NCI-H774 (cell line): Measurements from ENCODE around the gene LRGUK.
"Not testable (repeated sequence)": the region's sequence is repeated elsewhere in the genome, so short reads cannot be mapped to it uniquely, and the experiment has no call there.

Experiments used
- DNase-seq: peaks from one replicate; lab custom pipeline; 2025; lab: John Stamatoyannopoulos, UW

The LRGUK gene

DNA sequence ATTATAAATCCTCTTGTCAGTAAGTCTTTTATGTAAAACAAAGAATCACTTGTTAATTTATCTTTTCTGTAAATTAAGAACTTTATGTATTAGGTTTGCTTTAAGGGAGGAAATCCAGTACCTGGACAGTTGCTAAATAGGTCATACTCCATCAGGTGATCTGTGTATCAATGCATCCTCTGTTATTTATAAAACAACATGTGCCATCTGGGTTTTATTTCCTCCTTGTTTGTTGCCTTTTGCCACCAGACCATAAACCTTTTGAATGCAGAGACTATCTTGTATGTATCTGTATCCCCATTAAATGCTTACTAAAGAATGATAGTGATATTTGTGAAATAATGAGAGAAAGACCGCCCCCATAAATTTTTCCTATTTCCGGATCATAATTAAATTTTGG is 119.6 kb downstream of the LRGUK start:
- DNase-seq: no peak

DNA sequence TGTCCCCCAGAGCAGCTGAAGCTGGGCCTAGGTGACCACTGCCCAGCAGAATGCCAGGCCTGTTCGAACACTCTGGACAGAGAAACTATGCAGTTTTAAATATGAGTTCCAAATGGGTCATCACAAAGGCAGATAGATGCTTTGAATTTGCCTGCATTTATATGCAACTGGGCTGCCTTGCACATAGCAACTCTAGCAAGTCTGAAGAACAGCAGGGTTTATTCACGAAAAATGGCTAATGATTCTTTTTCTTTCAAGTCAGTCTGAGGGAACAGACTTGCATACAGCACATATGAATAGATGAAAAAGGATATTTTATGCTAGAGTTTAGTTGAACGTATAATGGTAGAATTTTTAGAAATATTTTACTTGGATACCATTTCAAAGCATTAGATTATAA is 121.1 kb downstream of the LRGUK start:
- no peak for DNase-seq

DNA sequence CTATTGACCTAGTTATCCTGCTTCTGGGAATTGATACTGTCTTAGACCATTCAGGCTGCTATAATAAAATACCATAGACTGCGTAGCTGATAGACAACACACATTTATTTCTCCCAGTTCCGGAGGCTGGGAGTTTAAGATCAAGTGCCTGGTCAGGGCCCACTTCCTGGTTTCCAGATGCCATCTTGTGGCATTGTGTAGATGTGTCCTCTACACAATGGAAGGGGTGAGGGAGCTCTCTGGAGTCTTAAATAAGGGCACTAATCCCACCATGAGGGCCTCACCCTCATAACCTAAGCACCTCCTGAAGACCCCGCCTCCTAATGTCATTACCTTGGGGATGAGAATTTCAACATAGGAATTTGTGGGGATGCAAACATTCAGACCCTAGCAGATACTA is 127.2 kb downstream of the LRGUK start:
- no peak for DNase-seq

DNA sequence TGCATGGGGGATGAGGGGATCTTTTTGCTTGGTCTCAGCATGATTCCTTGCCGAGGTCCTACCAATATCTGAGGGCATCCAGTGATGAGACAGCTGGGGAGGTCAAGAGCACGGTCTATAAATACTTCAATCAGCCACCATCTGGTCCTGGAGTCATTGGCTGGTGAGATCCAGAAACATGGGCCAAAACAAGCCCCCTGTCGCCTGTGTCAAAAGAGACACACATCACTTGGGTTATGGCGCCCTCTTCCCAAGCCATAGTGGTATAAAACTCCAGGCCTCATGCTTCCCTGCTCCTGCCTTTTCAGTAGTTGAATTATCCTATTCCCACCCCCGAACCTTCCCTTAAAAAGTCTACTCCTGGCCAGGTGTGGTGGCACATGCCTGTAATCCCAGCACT is 128.7 kb downstream of the LRGUK start:
- DNase-seq: no peak

DNA sequence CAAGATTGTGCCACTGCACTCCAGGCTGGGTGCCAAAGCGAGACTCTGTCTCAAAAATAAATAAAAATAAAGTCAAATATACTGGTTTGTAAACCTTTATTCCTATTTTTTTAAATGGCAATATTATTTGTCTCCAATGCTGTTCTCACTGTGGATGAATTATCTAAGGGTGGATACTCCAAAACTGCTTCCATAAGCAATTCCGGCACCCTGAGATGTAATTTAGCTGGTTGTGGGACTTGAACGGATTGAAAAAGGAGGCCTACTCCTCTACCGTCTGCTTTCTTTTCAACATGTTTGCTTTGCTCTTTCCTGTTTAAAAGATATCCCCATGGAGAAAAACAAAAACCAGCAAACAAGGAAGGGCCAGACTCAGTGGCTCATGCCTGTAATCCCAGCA is 135.2 kb downstream of the LRGUK start:
- no peak for DNase-seq

DNA sequence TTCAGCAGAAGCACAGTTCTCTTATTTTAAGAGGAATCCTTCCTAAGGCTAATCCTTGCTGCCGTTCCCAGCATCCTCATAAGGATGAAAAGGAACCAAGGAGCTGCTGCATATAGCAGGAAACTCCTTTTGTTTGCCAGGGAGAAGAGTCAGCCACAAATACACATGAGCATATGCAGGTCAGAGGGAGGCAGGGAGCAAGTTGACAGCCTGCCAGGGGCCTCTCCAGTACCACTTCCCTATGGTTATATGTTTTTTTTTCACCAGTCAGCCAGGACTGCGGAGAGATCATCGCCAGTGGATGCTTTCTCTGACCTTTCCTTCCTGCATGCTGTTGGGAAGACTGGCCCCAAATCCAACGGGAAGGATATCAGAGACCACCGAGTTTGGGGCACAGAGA is 149.8 kb downstream of the LRGUK start:
- DNase-seq: no peak

DNA sequence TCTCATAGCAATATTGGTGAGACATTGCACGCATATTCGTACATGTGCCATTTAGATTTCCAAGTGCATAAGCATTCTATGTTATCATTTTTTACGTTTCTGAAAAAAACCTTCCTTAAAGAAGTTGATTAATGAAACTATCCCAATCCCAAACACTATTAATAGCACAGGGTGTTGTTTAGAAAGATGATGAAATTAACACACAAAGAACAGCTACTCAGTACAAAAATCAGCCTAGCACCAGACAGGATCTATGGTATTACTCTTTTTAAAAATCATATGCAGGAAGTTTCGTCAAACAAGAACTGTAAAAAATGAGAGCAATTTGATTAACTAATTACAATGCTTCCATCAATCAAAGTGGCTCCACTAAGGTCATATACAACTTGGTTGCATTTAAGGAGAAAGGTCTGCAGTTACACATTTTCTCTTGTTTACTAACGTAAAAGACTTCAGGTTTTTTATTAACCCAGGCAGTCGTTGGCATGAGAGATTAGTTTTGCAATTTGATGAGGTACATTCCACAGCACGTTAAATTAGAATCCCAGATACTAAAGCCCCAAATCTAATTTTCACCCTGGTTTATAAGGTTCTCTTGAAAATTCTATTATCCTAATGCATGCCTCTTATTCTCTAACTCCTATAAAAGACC is 151.5 kb downstream of the LRGUK start:
- no peak for DNase-seq

DNA sequence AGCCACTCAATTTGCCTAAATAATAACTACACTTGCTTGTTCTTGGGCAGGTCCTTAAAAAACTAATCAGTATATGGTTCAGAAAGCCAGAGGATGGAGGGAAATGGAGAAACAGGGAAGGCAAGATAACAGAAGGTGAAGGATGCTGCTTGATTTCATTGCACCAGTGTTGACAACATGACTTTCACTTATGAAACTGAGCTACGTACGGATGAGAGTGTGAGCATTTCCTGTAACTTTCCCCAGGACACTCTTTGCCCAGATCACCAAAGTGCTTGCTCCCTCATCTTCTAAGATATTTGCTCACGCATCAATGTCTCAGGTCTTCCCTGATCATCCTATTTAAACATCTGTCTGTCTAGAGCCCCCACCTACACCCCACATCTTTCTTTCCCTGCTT is 152.2 kb downstream of the LRGUK start:
- DNase-seq: no peak

DNA sequence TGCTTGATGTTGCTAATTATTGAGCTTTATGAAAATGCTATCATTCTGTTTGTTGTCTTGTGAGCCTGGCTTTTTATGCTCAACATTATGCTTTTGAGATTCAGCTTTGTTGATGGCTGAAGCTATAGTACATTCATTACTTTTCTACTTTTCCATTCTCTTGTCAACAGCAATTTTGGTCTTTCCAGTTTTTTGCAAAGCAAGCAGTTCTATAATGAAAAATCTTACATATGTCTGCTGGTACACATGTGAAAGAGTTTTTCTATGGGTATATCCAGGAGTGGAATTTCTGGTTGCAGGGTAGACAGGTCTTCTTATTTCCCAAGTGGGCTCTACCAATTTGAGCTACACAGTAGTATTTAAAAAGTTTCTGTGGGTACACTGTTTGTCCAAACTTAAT is 152.8 kb downstream of the LRGUK start:
- no peak for DNase-seq

DNA sequence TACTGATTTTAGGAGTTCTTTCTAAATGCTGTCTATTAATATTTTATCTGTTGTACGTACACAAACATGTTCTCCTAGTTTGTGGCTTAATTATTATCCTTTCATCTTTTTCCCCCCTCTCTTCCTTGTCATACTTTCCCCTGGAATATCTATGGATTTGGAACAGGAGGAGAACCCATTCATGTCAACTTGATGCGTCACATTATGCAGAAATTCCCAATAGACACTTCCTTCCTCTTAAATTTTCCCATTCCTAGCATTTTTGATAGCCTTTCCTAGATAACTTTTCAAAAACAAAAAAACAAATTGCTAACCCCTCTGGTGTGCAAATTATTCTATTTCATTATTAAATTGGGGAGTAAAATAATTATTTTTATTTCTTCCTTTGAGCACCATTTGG is 153.4 kb downstream of the LRGUK start:
- DNase-seq: no peak

DNA sequence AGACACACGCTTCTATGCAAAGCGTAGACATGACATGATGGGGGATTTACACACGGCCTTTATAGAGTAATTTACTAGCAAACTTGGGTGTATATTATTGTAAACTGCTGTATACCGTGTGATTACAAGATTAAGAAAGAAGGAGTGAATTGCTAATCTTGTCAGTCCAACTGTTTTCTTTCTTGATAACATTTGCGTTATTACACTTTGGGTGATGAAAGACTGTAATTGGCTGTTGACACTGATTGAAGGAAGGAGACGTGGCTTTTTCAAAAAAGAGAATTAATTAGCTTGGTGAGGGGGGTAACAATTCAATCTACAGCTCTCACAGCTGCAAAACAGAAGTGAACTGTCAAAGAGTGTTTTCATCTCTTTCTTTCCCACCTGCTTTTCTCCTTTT is 156.9 kb downstream of the LRGUK start:
- no peak for DNase-seq

DNA sequence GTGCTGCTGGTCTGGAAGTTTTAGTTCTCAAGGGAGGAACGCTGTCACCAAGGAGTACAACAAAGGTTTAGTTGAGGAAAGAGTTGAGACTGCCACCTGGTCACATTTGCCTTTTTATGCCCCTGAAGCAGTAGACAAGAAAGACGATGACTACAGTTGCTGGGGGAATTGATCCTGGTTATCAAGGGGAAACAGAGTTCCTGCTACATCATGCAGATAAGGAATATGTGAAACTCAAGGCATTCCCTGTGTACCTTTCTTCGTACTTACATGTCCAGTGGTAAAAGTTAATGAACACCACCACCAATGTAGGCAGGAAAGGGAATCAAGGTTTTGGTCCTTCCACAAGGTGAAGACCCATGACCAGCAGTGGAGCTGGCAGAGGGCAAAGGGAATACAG is 157.8 kb downstream of the LRGUK start:
- DNase-seq: no peak

DNA sequence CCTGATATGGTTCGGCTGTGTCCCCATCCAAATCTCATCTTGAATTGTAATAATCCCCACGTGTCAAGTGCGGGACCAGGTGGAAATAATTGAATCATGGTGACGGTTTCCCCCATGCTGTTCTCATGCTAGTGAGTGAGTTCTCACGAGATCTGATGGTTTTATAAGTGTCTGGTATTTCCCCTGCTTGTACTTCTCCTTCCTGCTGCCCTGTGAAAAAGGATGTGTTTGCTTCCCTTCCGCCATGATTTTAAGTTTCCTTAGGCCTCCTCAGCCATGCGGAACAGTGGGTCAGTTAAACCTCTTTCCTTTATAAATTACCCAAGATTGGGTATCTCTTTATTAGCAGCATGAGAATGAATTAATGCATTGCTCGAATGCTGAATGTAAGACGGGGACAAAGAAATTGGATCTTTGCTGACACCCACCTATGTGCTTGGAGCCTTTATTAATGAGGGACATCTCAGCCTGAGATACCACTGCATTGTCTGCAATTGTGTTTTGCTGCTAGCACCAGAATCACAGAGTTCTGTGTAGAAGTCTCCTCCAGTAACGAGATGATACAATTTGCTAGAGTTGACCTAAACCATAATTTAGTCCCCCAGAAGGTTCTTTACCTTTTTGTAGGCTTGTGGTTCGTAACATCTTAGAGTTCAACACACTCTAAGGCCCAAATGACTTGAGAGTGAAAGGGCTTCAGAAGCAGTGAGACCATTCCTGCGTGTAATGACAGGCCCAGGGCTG is 160.9 kb downstream of the LRGUK start:
- no peak for DNase-seq

DNA sequence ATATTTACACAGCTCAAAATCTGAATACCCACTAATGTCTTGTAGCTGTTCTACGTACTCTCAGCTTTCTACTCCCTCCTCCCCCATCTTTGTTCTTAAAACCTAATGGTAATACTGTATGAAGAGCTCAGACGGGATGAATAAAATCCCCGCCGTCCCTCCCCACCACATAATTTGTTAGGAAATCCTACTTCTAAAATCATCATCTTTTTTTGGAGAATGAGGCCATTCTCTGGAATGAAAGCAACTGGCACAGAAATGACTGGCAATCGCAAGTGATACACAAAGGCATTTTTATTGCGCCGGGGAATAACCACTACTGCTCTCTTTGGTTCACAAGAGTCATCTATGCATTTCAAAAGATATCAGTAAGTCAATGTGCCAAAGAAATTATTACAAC is 162.3 kb downstream of the LRGUK start:
- DNase-seq: no peak

DNA sequence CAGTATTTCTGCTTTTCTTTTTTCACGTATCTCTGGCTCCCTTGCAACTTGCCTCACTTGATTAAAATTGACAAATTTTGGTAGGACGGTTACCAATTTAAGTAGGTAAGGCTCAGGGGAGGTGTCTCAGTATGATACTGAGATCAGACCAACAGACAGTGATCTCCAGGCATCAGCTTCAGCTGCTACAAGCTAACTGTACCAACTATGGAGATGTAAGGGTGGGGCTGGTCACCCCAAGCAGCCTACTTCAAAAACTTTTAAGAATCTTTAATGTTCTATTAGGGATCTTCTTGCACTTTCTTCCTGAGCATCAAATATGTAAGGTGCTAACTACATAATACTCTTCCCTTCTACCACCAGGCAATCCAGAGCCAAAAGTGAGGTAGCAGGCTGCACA is 162.7 kb downstream of the LRGUK start:
- DNase-seq: no peak

DNA sequence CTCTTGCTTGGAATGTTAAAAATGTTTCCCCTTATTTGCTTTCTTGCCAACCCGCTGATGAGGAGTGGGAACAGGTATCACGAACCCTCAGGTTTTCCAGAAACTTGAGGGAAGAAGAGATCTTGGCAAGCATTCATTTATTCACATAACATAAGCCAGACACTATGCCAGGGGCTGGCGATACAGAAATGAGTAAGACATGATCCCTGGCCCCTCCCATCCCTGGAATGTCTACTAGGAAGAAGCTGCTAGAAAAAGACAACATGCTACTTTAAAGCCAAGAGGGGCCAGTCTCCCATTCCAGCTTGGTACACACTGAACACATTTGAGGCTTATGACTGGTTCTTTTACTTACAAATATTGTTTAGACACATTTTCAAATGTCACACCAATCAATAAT is 163.1 kb downstream of the LRGUK start:
- no peak for DNase-seq

DNA sequence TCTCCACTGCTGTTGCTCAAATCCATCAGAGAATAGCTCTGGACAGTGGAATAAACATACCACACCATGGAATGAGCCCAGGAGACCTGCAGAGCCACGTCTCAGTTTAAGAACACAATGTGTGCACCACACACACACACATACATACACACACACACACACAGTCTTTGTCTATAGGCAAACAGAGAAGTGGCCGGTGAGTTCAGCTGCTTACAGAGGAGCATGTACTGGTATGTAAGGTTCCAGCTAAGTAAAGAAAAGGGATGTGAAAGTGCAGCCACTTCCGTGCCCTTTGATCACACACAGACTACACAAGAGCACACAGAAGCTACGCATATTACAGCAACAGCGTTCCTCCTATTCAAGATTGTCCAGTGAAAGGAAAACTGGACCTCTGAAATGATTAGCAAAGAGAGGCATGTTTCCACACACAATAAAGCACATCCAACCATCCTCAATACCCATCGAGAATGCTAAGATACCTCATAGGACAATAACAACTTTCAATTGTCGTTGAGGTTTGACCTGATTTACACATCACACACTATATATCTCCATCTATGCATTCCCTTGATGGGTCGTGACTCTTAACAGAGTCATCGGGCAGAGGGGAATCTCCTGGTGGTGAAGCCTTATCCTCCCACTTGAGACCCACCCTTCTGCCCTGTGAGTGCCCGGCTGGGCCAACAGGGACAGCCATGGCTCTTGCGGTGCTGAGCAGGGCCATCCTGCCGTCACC is 166.0 kb downstream of the LRGUK start:
- no peak for DNase-seq

DNA sequence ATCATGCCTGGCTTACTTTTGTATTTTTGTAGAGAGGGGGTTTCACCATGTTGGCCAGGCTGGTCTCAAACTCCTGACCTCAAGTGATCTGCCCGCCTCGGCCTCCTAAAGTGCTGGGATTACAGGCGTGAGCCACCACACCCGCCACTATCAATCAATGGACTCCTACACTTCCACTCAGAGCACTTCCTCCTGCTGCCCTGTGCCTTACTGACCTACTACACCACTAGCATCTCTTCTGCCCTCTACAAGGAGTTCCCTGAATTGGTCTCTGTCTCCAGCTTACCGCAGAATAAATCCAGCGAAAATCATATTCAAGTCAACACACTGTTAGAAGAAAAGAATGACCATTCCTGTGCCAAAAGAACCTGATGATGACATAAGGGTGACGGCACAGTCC is 168.8 kb downstream of the LRGUK start:
- DNase-seq: not testable (repeated sequence)

DNA sequence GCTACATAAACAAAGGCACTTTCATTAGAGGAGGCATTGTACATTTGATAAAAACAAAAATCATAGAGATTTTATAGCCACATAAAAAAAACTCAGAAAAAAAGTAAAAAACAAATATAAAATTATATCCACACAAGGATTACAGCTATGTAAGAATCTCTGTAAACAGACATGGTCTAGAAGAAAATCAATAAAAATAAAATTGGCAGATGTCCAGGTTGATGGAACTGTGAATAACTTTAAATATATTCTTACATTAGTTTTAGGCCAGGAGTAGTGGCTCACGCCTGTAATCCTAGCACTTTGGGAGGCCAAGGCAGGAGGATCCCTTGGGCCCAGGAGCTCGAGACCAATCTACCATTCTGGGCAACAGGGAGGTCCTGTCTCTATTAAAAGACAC is 170.3 kb downstream of the LRGUK start:
- DNase-seq: no peak

DNA sequence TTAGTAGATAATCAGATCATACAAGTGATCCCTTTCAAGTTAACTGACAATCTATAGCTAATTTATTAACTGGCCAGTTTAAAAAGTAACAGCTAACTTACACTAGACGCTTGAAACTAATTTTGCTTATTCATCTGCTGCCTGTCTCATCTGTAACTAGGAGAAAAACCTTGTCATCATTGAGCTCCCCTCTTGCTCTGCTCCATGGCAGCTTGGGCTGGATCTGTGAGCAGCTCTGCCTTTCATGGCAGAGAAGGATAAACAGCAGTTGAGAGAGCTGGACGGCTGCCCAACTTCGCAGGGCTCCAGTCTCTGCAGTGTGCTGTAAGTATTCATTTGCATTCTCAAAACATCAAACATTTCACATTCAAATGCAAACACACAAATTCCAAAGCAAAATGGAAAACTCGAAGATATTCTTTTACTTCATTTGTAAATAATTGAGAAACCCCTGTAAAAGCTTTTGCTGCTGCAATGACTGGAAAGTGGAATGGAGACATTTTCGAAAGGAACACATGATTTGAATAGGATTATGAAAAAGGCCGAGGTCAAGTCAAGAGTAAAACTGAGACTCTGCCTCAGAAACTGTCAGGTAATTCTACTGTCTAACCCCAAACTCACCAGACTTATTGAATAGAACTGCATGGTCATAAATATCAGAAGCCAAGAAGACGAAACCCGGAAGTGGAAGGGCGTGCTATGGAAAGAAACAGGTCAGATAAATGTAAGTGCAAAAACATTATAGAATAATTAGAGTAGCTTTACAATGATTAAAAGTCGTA is 172.0 kb downstream of the LRGUK start:
- DNase-seq: peak; percentile 25

DNA sequence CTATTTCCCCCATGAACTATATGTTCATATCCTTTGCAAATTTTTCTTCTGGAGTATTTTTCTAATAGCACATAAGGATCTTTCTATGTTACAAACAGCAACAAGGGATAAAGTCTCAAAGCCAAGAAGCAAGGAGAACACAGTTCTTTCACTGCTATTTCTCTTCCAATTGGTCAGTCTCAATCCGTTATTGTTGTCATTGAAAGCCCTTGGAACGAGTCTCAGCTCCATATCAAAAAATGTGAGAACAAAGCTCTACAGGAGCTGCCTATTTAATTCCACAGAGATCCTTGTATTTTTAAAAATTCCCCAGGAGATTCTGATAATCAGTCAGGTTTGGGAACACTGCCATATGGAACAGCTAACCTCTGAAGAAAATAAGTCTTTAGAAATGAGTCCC is 173.8 kb downstream of the LRGUK start:
- no peak for DNase-seq

DNA sequence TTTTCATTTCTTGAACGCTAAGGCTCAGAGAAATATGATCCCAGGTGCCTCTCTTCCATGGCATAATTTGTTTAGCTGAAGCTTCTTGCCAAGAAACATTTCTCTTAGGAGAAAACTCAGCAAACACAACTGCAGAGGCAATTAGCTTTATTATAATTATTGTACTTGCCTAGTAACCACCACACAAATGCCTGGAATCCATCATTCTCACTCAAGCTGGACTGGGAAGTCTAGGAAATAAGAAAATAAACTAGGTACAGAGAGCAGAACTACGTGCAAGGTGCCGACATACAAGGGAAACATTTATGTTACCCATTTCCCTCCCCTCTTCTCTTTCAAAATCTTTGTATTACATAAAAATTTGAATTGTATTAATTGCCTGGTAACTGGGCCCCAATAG is 174.5 kb downstream of the LRGUK start:
- DNase-seq: no peak

DNA sequence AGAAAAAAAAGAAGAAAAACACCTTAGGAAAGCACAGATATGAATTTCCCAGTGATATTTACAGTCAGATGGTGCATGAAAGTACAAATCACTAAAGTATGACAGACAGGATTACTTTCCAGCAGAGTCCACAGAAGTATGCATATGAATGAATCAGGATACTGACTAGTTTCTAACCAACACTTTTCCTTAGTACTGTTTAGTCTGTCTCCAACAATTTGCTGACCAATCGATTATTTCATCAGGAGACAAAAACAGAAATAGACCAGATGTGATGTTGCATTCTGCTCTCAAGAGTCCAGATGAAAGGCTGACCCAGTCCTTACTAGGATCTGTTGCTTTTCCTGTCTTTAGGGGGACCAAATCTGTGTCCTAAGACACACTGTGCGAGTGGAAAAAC is 175.0 kb downstream of the LRGUK start:
- DNase-seq: no peak
